HepG2 (cell line): ENCODE results near the gene ABCA13. TPM values are rescaled to one million over a fixed set of nuclear protein-coding genes. Genes with fewer than 3 reads are reported as not detected.

ENCODE experiments used
- ATAC-seq: fragments of 200-7000 bp; cut with Tn5 transposase; 3 replicates; pipeline ENCODE4 v1.9.1; 2020; ENCODE audit warnings: mild to moderate bottlenecking, moderate library complexity
- BruUV-seq: library from RNA; stranded (reverse); fragments of 400-500 nt; replicated peaks from 2 replicates; lab custom pipeline; 2021; lab: Mats Ljungman, UMichigan
- CTCF ChIA-PET: fragments of 300-600 bp; formaldehyde crosslinking; extraction: SDS; loops from one replicate; lab custom pipeline; 2021; ENCODE audit warnings: low total read pairs, inconsistent platforms, low intra/inter-chr PET ratio; lab: Yijun Ruan, JAX
- POLR2A ChIA-PET: fragments of 350-600 bp; sonication (Branson Sonifier 250); formaldehyde crosslinking; loops from one replicate; lab custom pipeline; 2020; ENCODE audit warnings: antibody characterized with exemption, inconsistent platforms; lab: Yijun Ruan, JAX
- DNase-seq: peaks from one replicate; pipeline ENCODE4 v3.0.0-alpha.2; 2015; ENCODE audit warnings: low spot score
- FAIRE-seq: peaks from 3 replicates; lab custom pipeline; 2011; peaks lifted over from hg19 to GRCh38; lab: Jason Lieb, UNC
- H2AFZ ChIP-seq: one replicate; pipeline ENCODE4 v1.6.1; 2011; ENCODE audit warnings: low read length, inconsistent platforms
- H3K27ac ChIP-seq: fragments of 300-600 bp; 3 replicates; pipeline ENCODE4 v1.8.0; 2011; ENCODE audit warnings: mixed run types, mild to moderate bottlenecking, mixed read lengths, low read length, inconsistent platforms; ENCODE audit not compliant: insufficient read depth; ENCODE audit errors: extremely low read length
- H3K27me3 ChIP-seq, 2 experiments: fragments of 200-600 bp in 1 of 2; 2 replicates in 1 of 2; 3 replicates in 1 of 2; pipeline versions ENCODE4 v1.6.0 to v1.8.0; 2011; ENCODE audit warnings: low read length in 2 of 2, mild to moderate bottlenecking in 2 of 2, moderate library complexity in 2 of 2, inconsistent platforms in 1 of 2; ENCODE audit not compliant: insufficient read depth in 2 of 2, control insufficient read depth in 1 of 2
- H3K36me3 ChIP-seq, 2 experiments: fragments of 200-600 bp in 1 of 2; replicated peaks in 1 of 2; 2 replicates in 1 of 2; 3 replicates in 1 of 2; pipeline versions ENCODE4 v1.5.1 to v1.8.0; 2011; ENCODE audit warnings: low read length in 2 of 2, inconsistent platforms in 1 of 2; ENCODE audit not compliant: insufficient read depth in 2 of 2, control insufficient read depth in 1 of 2
- H3K4me1 ChIP-seq: 2 replicates; pipeline ENCODE4 v1.5.1; 2012; ENCODE audit warnings: low read length, inconsistent platforms; ENCODE audit not compliant: insufficient read depth
- H3K4me2 ChIP-seq: 2 replicates; pipeline ENCODE4 v1.6.0; 2011; ENCODE audit warnings: low read depth, low read length, inconsistent platforms
- H3K4me3 ChIP-seq, 3 experiments: fragments of 200-600 bp in 1 of 3; sonication (generic), shearing (Covaris generic) in 1 of 3; replicated peaks in 1 of 3; 2 replicates each; pipeline ENCODE4 v1.5.1; 2011 to 2016; ENCODE audit warnings: low read length in 3 of 3, inconsistent platforms in 2 of 3, low read depth in 2 of 3, mild to moderate bottlenecking in 2 of 3, control low read depth in 1 of 3, mixed read lengths in 1 of 3; ENCODE audit not compliant: insufficient read depth in 1 of 3
- H3K79me2 ChIP-seq: one replicate; pipeline ENCODE4 v1.6.1; 2011; ENCODE audit warnings: low read length, inconsistent platforms; ENCODE audit not compliant: insufficient read depth
- H3K9ac ChIP-seq: 2 replicates; pipeline ENCODE4 v1.6.0; 2011; ENCODE audit warnings: mild to moderate bottlenecking, low read depth, low read length, inconsistent platforms; ENCODE audit not compliant: insufficient read depth
- H3K9me3 ChIP-seq: 2 replicates; pipeline ENCODE4 v1.5.1; 2012; ENCODE audit warnings: mild to moderate bottlenecking, low read length
- H4K20me1 ChIP-seq: 2 replicates; pipeline ENCODE4 v1.6.0; 2011; ENCODE audit warnings: inconsistent platforms, mild to moderate bottlenecking, low read length, moderate library complexity; ENCODE audit not compliant: insufficient read depth
- GPN1 ChIP-seq: sonication (generic); formaldehyde crosslinking; IDR thresholded peaks from 2 replicates; pipeline ENCODE4 v1.5.1; 2020; ENCODE audit warnings: missing genetic modification reagents, borderline replicate concordance
- HOXA5 ChIP-seq: sonication (generic); formaldehyde crosslinking; IDR thresholded peaks from 2 replicates; pipeline ENCODE4 v1.4.0; 2020; ENCODE audit warnings: missing genetic modification reagents
- RCOR2 ChIP-seq: IDR thresholded peaks from 2 replicates; pipeline ENCODE4 v1.6.1; 2016; ENCODE audit warnings: missing biosample characterization, missing genetic modification reagents
- TBP ChIP-seq: sonication (generic); formaldehyde crosslinking; IDR thresholded peaks from 2 replicates; pipeline ENCODE4 v1.5.0; 2020; ENCODE audit warnings: missing genetic modification reagents
- TBX3 ChIP-seq: fragments of 450-650 bp; IDR thresholded peaks from 2 replicates; pipeline ENCODE4 v1.6.1; 2017; ENCODE audit warnings: antibody characterized with exemption, mild to moderate bottlenecking, inconsistent platforms, borderline replicate concordance
- U2AF1 ChIP-seq: fragments of 200-400 bp; formaldehyde crosslinking; optimal IDR thresholded peaks from 2 replicates; pipeline ENCODE3; 2017; ENCODE audit warnings: mild to moderate bottlenecking, low read depth, low read length
- YEATS4 ChIP-seq: sonication (generic); formaldehyde crosslinking; IDR thresholded peaks from 2 replicates; pipeline ENCODE4 v1.4.0; 2020; ENCODE audit warnings: missing genetic modification reagents, borderline replicate concordance
- ZBTB20 ChIP-seq: sonication (generic); formaldehyde crosslinking; IDR thresholded peaks from 2 replicates; pipeline ENCODE4 v1.8.1; 2023; ENCODE audit warnings: missing genetic modification reagents, low read depth, mild to moderate bottlenecking, borderline replicate concordance
- ZFP90 ChIP-seq: sonication (generic); formaldehyde crosslinking; IDR thresholded peaks from 2 replicates; pipeline ENCODE4 v1.8.0; 2022; ENCODE audit warnings: missing genetic modification reagents, mild to moderate bottlenecking, inconsistent platforms, borderline replicate concordance
- ZNF609 ChIP-seq: sonication (generic); formaldehyde crosslinking; IDR thresholded peaks from 2 replicates; pipeline ENCODE4 v1.4.0; 2020; ENCODE audit warnings: mild to moderate bottlenecking, missing genetic modification reagents, borderline replicate concordance
- WGBS: methylation state at CpG from one replicate; pipeline ENCODE4 v1.1.6; 2017; ENCODE audit warnings: low lambda C conversion rate; 5-methylcytosine and 5-hydroxymethylcytosine counted together
- in situ Hi-C: cut with HindIII; loops from 2 replicates; pipeline ENCODE4 v1.10.0; 2017; ENCODE audit warnings: low pct_unique_long_range_greater_than_20kb; ENCODE audit not compliant: extremely low pct_ligation_motif_present
- intact Hi-C: fragments of 100-400 bp; cut with micrococcal nuclease; formaldehyde crosslinking; loops from one replicate; pipeline ENCODE4 v1.10.0; 2022; ENCODE audit not compliant: unreplicated experiment
- polyA plus RNA-seq, 8 experiments: library from polyadenylated mRNA; depleted of rRNA in 3 of 8; stranded (reverse) in 7 of 8; unstranded in 1 of 8; fragments of >200 nt; fragmentation: Illumina TruSeq in 4 of 8; extraction: Trizol in 4 of 8; gene quantifications; 2 replicates each; pipeline versions ENCODE4 v1.2.1 to v1.2.3, GENCODE V29; 2011 to 2016; ENCODE audit warnings: low read depth in 4 of 8, missing spikeins in 1 of 8, mixed read lengths in 1 of 8; ENCODE audit not compliant: insufficient read depth in 1 of 8
- total RNA-seq, 5 experiments: library from RNA; depleted of rRNA; stranded (reverse); fragments of >200 nt; fragmentation: Illumina TruSeq; extraction: Trizol; gene quantifications; 2 replicates each; pipeline ENCODE4 v1.2.3, GENCODE V29; 2016; ENCODE audit warnings: low read depth in 1 of 5

The ABCA13 gene
- total and polyA plus RNA-seq, 2 of the 13 experiments (the other 11 are each of a cell fraction or from before 2014, with no cell fraction given): 0.03 TPM; not detected in 1

GRCh38 chr7:48347230-48347825 lies 176.1 kb downstream of the ABCA13 start (continued):
- TF ChIP-seq ZNF609 (CRISPR knock-in tag) (no peak), ZBTB20 (CRISPR knock-in tag) (no peak), YEATS4 (no peak), U2AF1 (no peak), TBP (CRISPR knock-in tag) (no peak), ZFP90 (CRISPR knock-in tag) (no peak), HOXA5 (CRISPR knock-in tag) (no peak), RCOR2 (CRISPR knock-in tag) (no peak)

- no peak overlapping the region for H3K27ac ChIP-seq
- H4K20me1 ChIP-seq: no peaks in the 10 kb centered on the region
- H2AFZ ChIP-seq: no peak overlapping the region
- intact Hi-C loops: no loop called here
- H3K9ac ChIP-seq: no peak overlapping the region
- ChIA-PET POLR2A (no interaction called here), CTCF (no interaction called here)
- FAIRE-seq (no peak), ATAC-seq (no peak), DNase-seq (no peak)
- no peaks in the 10 kb centered on the region for H3K79me2 ChIP-seq
- no peak overlapping the region for H3K4me2 ChIP-seq
- no peak for TF ChIP-seq TBX3
- TF ChIP-seq GPN1 (CRISPR knock-in tag): no peak
- 8% methylated on average over 7 of the region's 7 CpGs for WGBS
- H3K4me3 ChIP-seq: no peak overlapping the region
- H3K4me1 ChIP-seq: no peaks in the 10 kb centered on the region
- no TSS peak for BruUV-seq
- H3K9me3 ChIP-seq: no peaks in the 10 kb centered on the region
- H3K27me3 ChIP-seq: peaks cover 1 to 10% of the 10 kb centered on the region in 2 experiments; a peak in 3 of 5 replicates
- in situ Hi-C loops: no loop called here
- H3K36me3 ChIP-seq: no peaks in the 10 kb centered on the region
Observed at GRCh38 chr7:48350515-48350914, 179.3 kb downstream of the ABCA13 start.
